ENCODE data around the gene PHF13.

The PHF13 gene

GRCh38 chr1:6613361-6614018 is at the start of gene PHF13:
TSS of gene PHF13 (plus strand) at chr1:6613731. CDS start at chr1:6614067, 336 bp downstream.
- peak; percentile 96 to 99 (median 98) for DNase-seq (ENCODE audit: low read depth in 2 of 3, low spot score in 2 of 3)

- DNase-seq (ENCODE audit: low read depth in 2 of 3, low spot score in 2 of 3) = no peak
These were observed 44.5 kb upstream of the PHF13 start for GRCh38 chr1:6569033-6569432.

- DNase-seq (ENCODE audit: low read depth in 2 of 3, low spot score in 2 of 3) = no peak
These were observed 43.4 kb upstream of the PHF13 start for GRCh38 chr1:6570100-6570499.

GRCh38 chr1:6570987-6571386 is 42.5 kb upstream of the PHF13 start:
- DNase-seq (ENCODE audit: low read depth in 2 of 3, low spot score in 2 of 3) = no peak

GRCh38 chr1:6572653-6573383 is 40.7 kb upstream of the PHF13 start:
- no peak for DNase-seq (ENCODE audit: low read depth in 2 of 3, low spot score in 2 of 3)

GRCh38 chr1:6574025-6574620 is 39.4 kb upstream of the PHF13 start:
- DNase-seq (ENCODE audit: low read depth in 2 of 3, low spot score in 2 of 3) = no peak

- DNase-seq (ENCODE audit: low read depth in 2 of 3, low spot score in 2 of 3) = no peak
These were observed 38.7 kb upstream of the PHF13 start for GRCh38 chr1:6574818-6575217.

- no peak for DNase-seq (ENCODE audit: low read depth in 2 of 3, low spot score in 2 of 3)
These were observed 35.6 kb upstream of the PHF13 start for GRCh38 chr1:6577831-6578525.

- no peak for DNase-seq (ENCODE audit: low read depth in 2 of 3, low spot score in 2 of 3)
These were observed 34.7 kb upstream of the PHF13 start for GRCh38 chr1:6578624-6579373.

- peak; percentile 85 to 98 (median 89) for DNase-seq (ENCODE audit: low read depth in 2 of 3, low spot score in 2 of 3)
These were observed 34.0 kb upstream of the PHF13 start, which contains the start of gene ZBTB48 for GRCh38 chr1:6579374-6580118. TSS of gene ZBTB48 (plus strand) at chr1:6579994. CDS start at chr1:6580610, 616 bp downstream.

GRCh38 chr1:6580119-6580592 is 33.4 kb upstream of the PHF13 start:
- no peak for DNase-seq (ENCODE audit: low read depth in 2 of 3, low spot score in 2 of 3)

GRCh38 chr1:6580593-6581409 is 32.7 kb upstream of the PHF13 start:
- no peak for DNase-seq (ENCODE audit: low read depth in 2 of 3, low spot score in 2 of 3)

GRCh38 chr1:6581561-6582305 is 31.8 kb upstream of the PHF13 start:
- no peak for DNase-seq (ENCODE audit: low read depth in 2 of 3, low spot score in 2 of 3)

GRCh38 chr1:6582370-6582769 is 31.2 kb upstream of the PHF13 start:
- DNase-seq (ENCODE audit: low read depth in 2 of 3, low spot score in 2 of 3) = no peak

- DNase-seq (ENCODE audit: low read depth in 2 of 3, low spot score in 2 of 3) = no peak
These were observed 29.1 kb upstream of the PHF13 start for GRCh38 chr1:6584126-6585080.

GRCh38 chr1:6585081-6585722 is 28.3 kb upstream of the PHF13 start:
- no peak for DNase-seq (ENCODE audit: low read depth in 2 of 3, low spot score in 2 of 3)

GRCh38 chr1:6585841-6586240 is 27.7 kb upstream of the PHF13 start:
- DNase-seq (ENCODE audit: low read depth in 2 of 3, low spot score in 2 of 3) = no peak

All from activated CD8-positive, alpha-beta memory T cell treated with anti-CD3 and anti-CD28 coated beads for 48 hours (primary cell).